H9 (cell line): Measurements from ENCODE around the gene ATG7. TPM values are rescaled to one million over a fixed set of nuclear protein-coding genes. Genes with fewer than 3 reads are reported as not detected.

ENCODE experiments used
- DNase-seq: peaks from one replicate; pipeline ENCODE4 v3.0.0-alpha.2; 2017
- H2AFZ ChIP-seq: one replicate; pipeline ENCODE4 v1.6.1; 2013; ENCODE audit warnings: mild to moderate bottlenecking, low read length, control low read depth, moderate library complexity
- H2AK5ac ChIP-seq: 2 replicates; pipeline ENCODE4 v1.6.1; 2013; ENCODE audit warnings: low read length, control low read depth, mixed read lengths; ENCODE audit not compliant: insufficient read length
- H2BK120ac ChIP-seq: one replicate; pipeline ENCODE4 v1.6.1; 2013; ENCODE audit warnings: low read depth, mild to moderate bottlenecking, low read length, control low read depth, inconsistent platforms; ENCODE audit not compliant: poor library complexity, severe bottlenecking
- H2BK12ac ChIP-seq: 2 replicates; pipeline ENCODE4 v1.6.1; 2013; ENCODE audit warnings: low read length, control low read depth, mixed read lengths, low read depth; ENCODE audit not compliant: insufficient read length
- H2BK15ac ChIP-seq: 2 replicates; pipeline ENCODE4 v1.6.1; 2013; ENCODE audit warnings: low read depth, low read length, control low read depth
- H2BK20ac ChIP-seq: one replicate; pipeline ENCODE4 v1.6.1; 2013; ENCODE audit warnings: low read depth, mild to moderate bottlenecking, low read length, control low read depth, inconsistent platforms; ENCODE audit not compliant: poor library complexity, severe bottlenecking
- H2BK5ac ChIP-seq: 2 replicates; pipeline ENCODE4 v1.6.1; 2013; ENCODE audit warnings: low read length, control low read depth, mixed read lengths; ENCODE audit not compliant: insufficient read length
- H3K14ac ChIP-seq: 2 replicates; pipeline ENCODE4 v1.6.1; 2013; ENCODE audit warnings: low read length, control low read depth; ENCODE audit not compliant: insufficient read depth
- H3K18ac ChIP-seq: 2 replicates; pipeline ENCODE4 v1.6.1; 2013; ENCODE audit warnings: low read depth, mild to moderate bottlenecking, mixed read lengths, low read length, control low read depth; ENCODE audit not compliant: insufficient read length
- H3K23ac ChIP-seq: 2 replicates; pipeline ENCODE4 v1.6.1; 2013; ENCODE audit warnings: low read length, control low read depth, mixed read lengths, low read depth; ENCODE audit not compliant: insufficient read length
- H3K23me2 ChIP-seq: 2 replicates; pipeline ENCODE4 v1.6.1; 2013; ENCODE audit warnings: low read depth, mild to moderate bottlenecking, mixed read lengths, low read length, control low read depth; ENCODE audit not compliant: insufficient read length, poor library complexity, severe bottlenecking
- H3K27ac ChIP-seq: 2 replicates; pipeline ENCODE4 v1.5.1; 2013; ENCODE audit warnings: low read length, control low read depth, mixed read lengths, low read depth; ENCODE audit not compliant: insufficient read length
- H3K27me3 ChIP-seq: 2 replicates; pipeline ENCODE4 v1.6.1; 2013; ENCODE audit warnings: low read length, control low read depth, inconsistent platforms; ENCODE audit not compliant: insufficient read depth
- H3K4ac ChIP-seq: 2 replicates; pipeline ENCODE4 v1.6.1; 2013; ENCODE audit warnings: low read depth, mild to moderate bottlenecking, control low read depth, inconsistent platforms, low read length, moderate library complexity
- H3K4me1 ChIP-seq: 2 replicates; pipeline ENCODE4 v1.6.1; 2013; ENCODE audit warnings: low read length, control low read depth, inconsistent platforms; ENCODE audit not compliant: insufficient read depth
- H3K4me2 ChIP-seq: 2 replicates; pipeline ENCODE4 v1.6.1; 2013; ENCODE audit warnings: low read length, control low read depth, mixed read lengths; ENCODE audit not compliant: insufficient read length, insufficient read depth
- H3K56ac ChIP-seq: 2 replicates; pipeline ENCODE4 v1.6.1; 2013; ENCODE audit warnings: low read depth, mild to moderate bottlenecking, mixed read lengths, low read length, control low read depth; ENCODE audit not compliant: insufficient read length
- H3K79me1 ChIP-seq: 2 replicates; pipeline ENCODE4 v1.6.1; 2013; ENCODE audit warnings: low read depth, mild to moderate bottlenecking, moderate library complexity, low read length, control low read depth, inconsistent platforms; ENCODE audit not compliant: insufficient read depth, poor library complexity, severe bottlenecking
- H3K79me2 ChIP-seq: 2 replicates; pipeline ENCODE4 v1.6.1; 2013; ENCODE audit warnings: low read length, control low read depth, inconsistent platforms; ENCODE audit not compliant: insufficient read depth
- H3K9ac ChIP-seq: 2 replicates; pipeline ENCODE4 v1.6.1; 2013; ENCODE audit warnings: low read length, control low read depth, mixed read lengths; ENCODE audit not compliant: insufficient read length; ENCODE audit errors: extremely low read depth
- H3K9me3 ChIP-seq: one replicate; pipeline ENCODE4 v1.6.1; 2013; ENCODE audit warnings: low read depth, low read length, inconsistent platforms; ENCODE audit not compliant: control insufficient read depth
- H3T11ph ChIP-seq: one replicate; pipeline ENCODE4 v1.6.1; 2013; ENCODE audit warnings: mild to moderate bottlenecking, low read length, control low read depth, inconsistent platforms
- H4K20me1 ChIP-seq: one replicate; pipeline ENCODE4 v1.6.1; 2013; ENCODE audit not compliant: control insufficient read depth, insufficient read length, insufficient read depth
- H4K5ac ChIP-seq: 2 replicates; pipeline ENCODE4 v1.6.1; 2013; ENCODE audit warnings: low read depth, mild to moderate bottlenecking, mixed read lengths, low read length, control low read depth; ENCODE audit not compliant: insufficient read length
- H4K8ac ChIP-seq: replicated peaks from 2 replicates; pipeline ENCODE4 v1.6.1; 2013; ENCODE audit warnings: low read length, control low read depth, mixed read lengths, low read depth; ENCODE audit not compliant: insufficient read length
- H4K91ac ChIP-seq: 2 replicates; pipeline ENCODE4 v1.6.1; 2013; ENCODE audit warnings: low read depth, mild to moderate bottlenecking, moderate library complexity, mixed read lengths, low read length, control low read depth; ENCODE audit not compliant: insufficient read length
- H3K27ac Mint-ChIP-seq, 3 experiments: 2 replicates in 2 of 3; 3 replicates in 1 of 3; pipeline ENCODE4 v1.8.0; 2020 to 2021; ENCODE audit warnings: mixed read lengths in 3 of 3, mild to moderate bottlenecking in 1 of 3, moderate library complexity in 1 of 3
- H3K27me3 Mint-ChIP-seq: 2 replicates; pipeline ENCODE4 v1.8.0; 2021; ENCODE audit warnings: low read depth, mild to moderate bottlenecking, moderate library complexity, mixed read lengths
- H3K36me3 Mint-ChIP-seq, 3 experiments: 2 replicates in 2 of 3; 3 replicates in 1 of 3; pipeline ENCODE4 v1.8.0; 2020 to 2021; ENCODE audit warnings: low read depth in 3 of 3, mixed read lengths in 3 of 3; ENCODE audit not compliant: insufficient read depth in 1 of 3
- H3K4me1 Mint-ChIP-seq, 2 experiments: 2 replicates each; pipeline ENCODE4 v1.8.0; 2020; ENCODE audit warnings: mixed read lengths in 2 of 2
- H3K4me3 Mint-ChIP-seq, 2 experiments: 2 replicates in 1 of 2; 3 replicates in 1 of 2; pipeline ENCODE4 v1.8.0; 2020 to 2021; ENCODE audit warnings: mild to moderate bottlenecking in 2 of 2, mixed read lengths in 2 of 2, moderate library complexity in 1 of 2
- H3K9me3 Mint-ChIP-seq, 2 experiments: 2 replicates in 1 of 2; 3 replicates in 1 of 2; pipeline ENCODE4 v1.8.0; 2020; ENCODE audit warnings: mild to moderate bottlenecking in 2 of 2, mixed read lengths in 2 of 2, moderate library complexity in 1 of 2
- WGBS: extraction: QIAGEN DNeasy Blood & Tissue Kit; methylation state at CpG from one replicate; pipeline ENCODE4 v1.1.7; 2013; ENCODE audit warnings: missing lambda C conversion rate, low lambda C conversion rate, mixed read lengths; ENCODE audit not compliant: insufficient read length; ENCODE audit errors: extremely low coverage; 5-methylcytosine and 5-hydroxymethylcytosine counted together
- total RNA-seq: library from RNA; stranded (reverse); gene quantifications from 2 replicates; pipeline ENCODE4 v1.2.1, GENCODE V29; 2021
- TF ChIP-seq, protein P1 (sequence below): fragments of 200-600 bp; sonication (generic); conservative IDR thresholded peaks from 3 replicates; pipeline ENCODE4 v1.8.0; 2021; ENCODE audit warnings: antibody characterized with exemption, mild to moderate bottlenecking

The ATG7 gene
- total RNA-seq, 1 experiment from 2014 or later: 17.9 TPM

GRCh38 chr3:11565492-11565891 is 293.3 kb downstream of the ATG7 start:
- no peak overlapping the region for H3K23ac ChIP-seq
- H4K91ac ChIP-seq: no peak overlapping the region
- no CpG with 5 or more reads among the region's 12 CpGs for WGBS
- Mint-ChIP-seq H3K4me1 (peaks cover 5 to 8% of the 10 kb centered on the region in 2 experiments; a peak in 1 of 4 replicates), H3K9me3 (no peaks in the 10 kb centered on the region), H3K4me3 (no peak overlapping the region), H3K27me3 (peaks cover 1% of the 10 kb centered on the region; the same call in 1 of the 2 replicates), H3K27ac (peak overlapping the region in 1 of 3 experiments; percentile 81; a peak in 2 of 7 replicates), H3K36me3 (peaks cover 7 to 29% (median 18%) of the 10 kb centered on the region in 3 experiments; a peak in 6 of 7 replicates)
- no peak overlapping the region for H2BK20ac ChIP-seq
- H4K8ac ChIP-seq: no peak overlapping the region
- no peak overlapping the region for H2BK12ac ChIP-seq
- H3K9me3 ChIP-seq: no peaks in the 10 kb centered on the region
- TF ChIP-seq, protein P1, sequence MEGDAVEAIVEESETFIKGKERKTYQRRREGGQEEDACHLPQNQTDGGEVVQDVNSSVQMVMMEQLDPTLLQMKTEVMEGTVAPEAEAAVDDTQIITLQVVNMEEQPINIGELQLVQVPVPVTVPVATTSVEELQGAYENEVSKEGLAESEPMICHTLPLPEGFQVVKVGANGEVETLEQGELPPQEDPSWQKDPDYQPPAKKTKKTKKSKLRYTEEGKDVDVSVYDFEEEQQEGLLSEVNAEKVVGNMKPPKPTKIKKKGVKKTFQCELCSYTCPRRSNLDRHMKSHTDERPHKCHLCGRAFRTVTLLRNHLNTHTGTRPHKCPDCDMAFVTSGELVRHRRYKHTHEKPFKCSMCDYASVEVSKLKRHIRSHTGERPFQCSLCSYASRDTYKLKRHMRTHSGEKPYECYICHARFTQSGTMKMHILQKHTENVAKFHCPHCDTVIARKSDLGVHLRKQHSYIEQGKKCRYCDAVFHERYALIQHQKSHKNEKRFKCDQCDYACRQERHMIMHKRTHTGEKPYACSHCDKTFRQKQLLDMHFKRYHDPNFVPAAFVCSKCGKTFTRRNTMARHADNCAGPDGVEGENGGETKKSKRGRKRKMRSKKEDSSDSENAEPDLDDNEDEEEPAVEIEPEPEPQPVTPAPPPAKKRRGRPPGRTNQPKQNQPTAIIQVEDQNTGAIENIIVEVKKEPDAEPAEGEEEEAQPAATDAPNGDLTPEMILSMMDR: no peak
- H3K27ac ChIP-seq: no peak overlapping the region
- DNase-seq: no peak
- no peak overlapping the region for H2AK5ac ChIP-seq
- no peak overlapping the region for H3K9ac ChIP-seq
- no peaks in the 10 kb centered on the region for H3K27me3 ChIP-seq
- peaks cover 2% of the 10 kb centered on the region for H4K20me1 ChIP-seq
- H2BK120ac ChIP-seq: no peak overlapping the region
- no peaks in the 10 kb centered on the region for H3K23me2 ChIP-seq
- H2AFZ ChIP-seq: no peak overlapping the region
- no peak overlapping the region for H2BK15ac ChIP-seq
- H3K4me1 ChIP-seq: no peaks in the 10 kb centered on the region
- H3K4me2 ChIP-seq: no peak overlapping the region
- no peak overlapping the region for H3K14ac ChIP-seq
- H3T11ph ChIP-seq: no peak overlapping the region
- H2BK5ac ChIP-seq: no peak overlapping the region
- H3K4ac ChIP-seq: no peak overlapping the region
- H3K56ac ChIP-seq: no peak overlapping the region
- no peak overlapping the region for H4K5ac ChIP-seq
- peaks cover 3% of the 10 kb centered on the region for H3K79me1 ChIP-seq
- H3K18ac ChIP-seq: no peak overlapping the region
- H3K79me2 ChIP-seq: no peaks in the 10 kb centered on the region; the same call in 1 of the 2 replicates
